Measurements from ENCODE around the gene MAP3K14. TPM values are rescaled to one million over a fixed set of nuclear protein-coding genes. Genes with fewer than 3 reads are reported as not detected.
A peak's percentile ranks its signal among the peaks of the same experiment; 100 is the strongest.

The MAP3K14 gene
- total RNA-seq, 1 experiment from 2014 or later: 9.2 TPM

- H3K9me3 Mint-ChIP-seq (ENCODE audit: unreplicated experiment): no peaks in the 10 kb centered on the region
- no peak for DNase-seq (ENCODE audit: unreplicated experiment)
- ChIA-PET CTCF (interaction anchor here (0.6 kb wide), 1 partner anchor 162 kb away, joined by 3 read pairs; no protein-coding TSS in a partner anchor), POLR2A (no interaction called here)
- H3K4me3 Mint-ChIP-seq (ENCODE audit: unreplicated experiment): no peak overlapping the region
- H3K36me3 Mint-ChIP-seq (ENCODE audit: insufficient read depth, unreplicated experiment): peaks cover 6% of the 10 kb centered on the region
- no TSS peak for BruUV-seq (replicated peaks)
- H3K27me3 Mint-ChIP-seq (ENCODE audit: insufficient read depth, unreplicated experiment): no peaks in the 10 kb centered on the region
- intact Hi-C loops (cut with micrococcal nuclease): no loop called here
- TF ChIP-seq, protein P1, sequence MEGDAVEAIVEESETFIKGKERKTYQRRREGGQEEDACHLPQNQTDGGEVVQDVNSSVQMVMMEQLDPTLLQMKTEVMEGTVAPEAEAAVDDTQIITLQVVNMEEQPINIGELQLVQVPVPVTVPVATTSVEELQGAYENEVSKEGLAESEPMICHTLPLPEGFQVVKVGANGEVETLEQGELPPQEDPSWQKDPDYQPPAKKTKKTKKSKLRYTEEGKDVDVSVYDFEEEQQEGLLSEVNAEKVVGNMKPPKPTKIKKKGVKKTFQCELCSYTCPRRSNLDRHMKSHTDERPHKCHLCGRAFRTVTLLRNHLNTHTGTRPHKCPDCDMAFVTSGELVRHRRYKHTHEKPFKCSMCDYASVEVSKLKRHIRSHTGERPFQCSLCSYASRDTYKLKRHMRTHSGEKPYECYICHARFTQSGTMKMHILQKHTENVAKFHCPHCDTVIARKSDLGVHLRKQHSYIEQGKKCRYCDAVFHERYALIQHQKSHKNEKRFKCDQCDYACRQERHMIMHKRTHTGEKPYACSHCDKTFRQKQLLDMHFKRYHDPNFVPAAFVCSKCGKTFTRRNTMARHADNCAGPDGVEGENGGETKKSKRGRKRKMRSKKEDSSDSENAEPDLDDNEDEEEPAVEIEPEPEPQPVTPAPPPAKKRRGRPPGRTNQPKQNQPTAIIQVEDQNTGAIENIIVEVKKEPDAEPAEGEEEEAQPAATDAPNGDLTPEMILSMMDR (IDR thresholded peaks at IDR 0.05; ENCODE audit: unreplicated experiment): no peak
- peaks cover 53% of the 10 kb centered on the region for H3K4me1 Mint-ChIP-seq (ENCODE audit: insufficient read depth, unreplicated experiment)
- H3K27ac Mint-ChIP-seq (ENCODE audit: low read depth, unreplicated experiment): no peak overlapping the region
Observed at GRCh38 chr17:45223539-45224528, 93.0 kb downstream of the MAP3K14 start.

GRCh38 chr17:45222996-45223538 lies 93.8 kb downstream of the MAP3K14 start:
- peak overlapping the region; percentile 69 for H3K4me3 Mint-ChIP-seq (ENCODE audit: unreplicated experiment)
- H3K27me3 Mint-ChIP-seq (ENCODE audit: insufficient read depth, unreplicated experiment): no peaks in the 10 kb centered on the region
- ChIA-PET POLR2A (no interaction called here), CTCF (no interaction called here)
- intact Hi-C loops (cut with micrococcal nuclease): no loop called here
- TF ChIP-seq, protein P1 (IDR thresholded peaks at IDR 0.05; ENCODE audit: unreplicated experiment): no peak
- H3K9me3 Mint-ChIP-seq (ENCODE audit: unreplicated experiment): no peaks in the 10 kb centered on the region
- no peak overlapping the region for H3K27ac Mint-ChIP-seq (ENCODE audit: low read depth, unreplicated experiment)
- H3K36me3 Mint-ChIP-seq (ENCODE audit: insufficient read depth, unreplicated experiment): peaks cover 6% of the 10 kb centered on the region
- BruUV-seq (replicated peaks): TSS peak; percentile 29
- no peak for DNase-seq (ENCODE audit: unreplicated experiment)
- peaks cover 45% of the 10 kb centered on the region for H3K4me1 Mint-ChIP-seq (ENCODE audit: insufficient read depth, unreplicated experiment)

DNA sequence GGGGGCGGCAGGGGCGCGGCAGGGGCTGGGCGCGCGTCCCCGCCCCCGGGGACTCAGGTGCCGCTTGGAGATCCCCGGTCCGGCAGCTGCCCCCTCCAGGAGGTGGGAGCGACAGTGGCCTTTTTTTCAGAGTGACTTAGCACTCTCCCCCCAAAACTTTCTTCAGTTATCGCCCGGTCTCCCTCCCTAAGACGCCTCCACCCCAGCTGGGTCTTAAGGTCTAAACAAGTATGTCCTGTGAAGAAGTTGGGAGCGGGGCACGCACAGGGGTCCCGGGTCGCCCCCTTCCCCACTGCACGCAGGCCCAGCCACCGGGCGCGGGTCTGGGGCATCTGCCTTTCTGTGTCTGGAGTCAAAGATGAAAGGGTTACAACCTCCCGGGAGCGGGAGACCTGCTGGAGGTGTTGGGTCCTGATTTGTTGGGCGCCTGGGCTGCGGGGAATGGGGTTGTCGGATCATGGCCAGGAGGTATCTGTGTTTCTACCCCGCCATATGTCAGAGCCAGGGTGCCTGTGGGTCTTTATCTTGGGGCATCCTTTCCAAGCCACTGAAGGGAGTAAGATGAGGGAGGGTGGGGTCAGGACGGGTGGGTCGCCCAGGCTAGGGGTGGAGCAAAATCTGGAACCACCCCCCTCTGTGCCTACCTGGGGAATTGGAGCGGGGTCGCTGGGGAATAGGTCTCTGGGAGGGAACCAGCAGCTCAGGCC lies 94.4 kb downstream of the MAP3K14 start:
- H3K9me3 Mint-ChIP-seq (ENCODE audit: unreplicated experiment): no peaks in the 10 kb centered on the region
- POLR2A ChIA-PET: interaction anchor here (0.6 to 1.2 kb wide), 2 partner anchors 73 to 92 kb away, joined by 3 read pairs; no protein-coding TSS in a partner anchor
- no peak overlapping the region for H3K27ac Mint-ChIP-seq (ENCODE audit: low read depth, unreplicated experiment)
- TF ChIP-seq, protein P1 (IDR thresholded peaks at IDR 0.05; ENCODE audit: unreplicated experiment): no peak
- no peaks in the 10 kb centered on the region for H3K27me3 Mint-ChIP-seq (ENCODE audit: insufficient read depth, unreplicated experiment)
- intact Hi-C loops (cut with micrococcal nuclease): no loop called here
- peak overlapping the region; percentile 69 for H3K4me3 Mint-ChIP-seq (ENCODE audit: unreplicated experiment)
- no peak for DNase-seq (ENCODE audit: unreplicated experiment)
- CTCF ChIA-PET: interaction anchor here (0.6 to 5.1 kb wide), 4 partner anchors 13 to 671 kb away, joined by 3 to 49 read pairs (median 12); partner anchors contain the start of gene ACBD4
- H3K36me3 Mint-ChIP-seq (ENCODE audit: insufficient read depth, unreplicated experiment): peaks cover 6% of the 10 kb centered on the region
- BruUV-seq (replicated peaks): no TSS peak
- H3K4me1 Mint-ChIP-seq (ENCODE audit: insufficient read depth, unreplicated experiment): peaks cover 39% of the 10 kb centered on the region

GRCh38 chr17:45222014-45222288 lies 94.9 kb downstream of the MAP3K14 start:
- DNase-seq (ENCODE audit: unreplicated experiment): no peak
- Mint-ChIP-seq H3K27me3 (ENCODE audit: insufficient read depth, unreplicated experiment) (no peaks in the 10 kb centered on the region), H3K27ac (ENCODE audit: low read depth, unreplicated experiment) (no peak overlapping the region), H3K4me1 (ENCODE audit: insufficient read depth, unreplicated experiment) (peaks cover 34% of the 10 kb centered on the region), H3K4me3 (ENCODE audit: unreplicated experiment) (peak overlapping the region; percentile 69), H3K36me3 (ENCODE audit: insufficient read depth, unreplicated experiment) (peaks cover 6% of the 10 kb centered on the region), H3K9me3 (ENCODE audit: unreplicated experiment) (no peaks in the 10 kb centered on the region)
- TF ChIP-seq, protein P1 (IDR thresholded peaks at IDR 0.05; ENCODE audit: unreplicated experiment): no peak
- ChIA-PET POLR2A (interaction anchor here (1.2 kb wide), 1 partner anchor 72 kb away, joined by 3 read pairs; no protein-coding TSS in a partner anchor), CTCF (interaction anchor here (0.6 to 5.1 kb wide), 4 partner anchors 13 to 672 kb away, joined by 3 to 49 read pairs (median 12); partner anchors contain the start of gene ACBD4)
- BruUV-seq (replicated peaks): no TSS peak
- intact Hi-C loops (cut with micrococcal nuclease): no loop called here

Data from MCF 10A (cell line).